Transverse colon (tissue), 3 donors: ENCODE results near the gene TPK1.

Experiments
- CTCF ChIP-seq, 5 experiments: fragments of 200-600 bp in 3 of 5; fragments of 450-650 bp in 2 of 5; sonication (generic) in 3 of 5; IDR thresholded peaks; 1 replicate in 2 of 5; 2 replicates in 3 of 5; pipeline ENCODE4 v1.5.1; 2016 to 2017; ENCODE audit warnings: antibody characterized with exemption in 5 of 5, inconsistent platforms in 3 of 5, mild to moderate bottlenecking in 2 of 5, moderate library complexity in 1 of 5
- EP300 ChIP-seq: sonication (generic); formaldehyde crosslinking; IDR thresholded peaks from one replicate; pipeline ENCODE4 v1.6.1; 2017; ENCODE audit warnings: antibody characterized with exemption, low read depth

GRCh38 chr7:144519925-144520324, 315.9 kb downstream of the TPK1 start:
- TF ChIP-seq CTCF (IDR thresholded peaks at IDR 0.05) = no peak
- TF ChIP-seq EP300 = no peak
